Suprapubic skin (tissue), 4 donors: ENCODE data around the gene SLC34A3.

Experiments
- POLR2A ChIP-seq, 2 donors: fragments of 450-650 bp; IDR thresholded peaks; one replicate each; pipeline ENCODE4 v1.6.1; 2017; ENCODE audit warnings: antibody characterized with exemption in 2 of 2, mild to moderate bottlenecking in 2 of 2, moderate library complexity in 2 of 2
- POLR2AphosphoS5 ChIP-seq, 3 donors: sonication (generic); formaldehyde crosslinking; IDR thresholded peaks; one replicate each; pipeline ENCODE4 v1.6.1; 2017; ENCODE audit warnings: antibody characterized with exemption in 3 of 3
- TF ChIP-seq, protein P1 (sequence below), 2 donors: fragments of 200-600 bp in 1 of 2; fragments of 450-650 bp in 1 of 2; sonication (generic) in 1 of 2; IDR thresholded peaks; one replicate each; pipeline ENCODE4 v1.5.1; 2016 to 2019; ENCODE audit warnings: antibody characterized with exemption in 2 of 2, mild to moderate bottlenecking in 1 of 2, moderate library complexity in 1 of 2

DNA sequence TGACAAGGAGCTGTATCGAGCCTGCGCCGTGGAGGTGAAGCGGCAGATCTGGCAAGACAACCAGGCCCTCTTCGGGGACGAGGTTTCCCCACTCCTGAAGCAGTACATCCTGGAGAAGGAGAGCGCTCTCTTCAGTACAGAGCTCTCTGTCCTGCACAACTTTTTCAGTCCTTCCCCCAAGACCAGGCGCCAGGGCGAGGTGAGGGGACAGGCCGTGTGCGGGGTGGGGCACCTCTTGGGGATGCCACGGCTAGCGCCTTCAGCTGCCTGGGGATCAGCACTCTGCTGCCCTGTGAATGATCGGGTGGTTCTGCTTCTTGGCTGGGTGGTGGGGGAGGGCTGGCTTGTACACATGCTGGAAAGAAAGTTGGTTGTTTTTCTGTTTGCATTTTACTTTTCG is 26.2 kb downstream of the SLC34A3 start:
- TF ChIP-seq, protein P1, sequence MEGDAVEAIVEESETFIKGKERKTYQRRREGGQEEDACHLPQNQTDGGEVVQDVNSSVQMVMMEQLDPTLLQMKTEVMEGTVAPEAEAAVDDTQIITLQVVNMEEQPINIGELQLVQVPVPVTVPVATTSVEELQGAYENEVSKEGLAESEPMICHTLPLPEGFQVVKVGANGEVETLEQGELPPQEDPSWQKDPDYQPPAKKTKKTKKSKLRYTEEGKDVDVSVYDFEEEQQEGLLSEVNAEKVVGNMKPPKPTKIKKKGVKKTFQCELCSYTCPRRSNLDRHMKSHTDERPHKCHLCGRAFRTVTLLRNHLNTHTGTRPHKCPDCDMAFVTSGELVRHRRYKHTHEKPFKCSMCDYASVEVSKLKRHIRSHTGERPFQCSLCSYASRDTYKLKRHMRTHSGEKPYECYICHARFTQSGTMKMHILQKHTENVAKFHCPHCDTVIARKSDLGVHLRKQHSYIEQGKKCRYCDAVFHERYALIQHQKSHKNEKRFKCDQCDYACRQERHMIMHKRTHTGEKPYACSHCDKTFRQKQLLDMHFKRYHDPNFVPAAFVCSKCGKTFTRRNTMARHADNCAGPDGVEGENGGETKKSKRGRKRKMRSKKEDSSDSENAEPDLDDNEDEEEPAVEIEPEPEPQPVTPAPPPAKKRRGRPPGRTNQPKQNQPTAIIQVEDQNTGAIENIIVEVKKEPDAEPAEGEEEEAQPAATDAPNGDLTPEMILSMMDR (IDR thresholded peaks at IDR 0.05): no peak
- TF ChIP-seq POLR2A (IDR thresholded peaks at IDR 0.05): no peak
- TF ChIP-seq POLR2AphosphoS5 (IDR thresholded peaks at IDR 0.05): no peak
